SHP77 (cell line): ENCODE measurements around the gene ZNF324B.
"Not testable (repeated sequence)": the region's sequence is repeated elsewhere in the genome, so short reads cannot be mapped to it uniquely, and the experiment has no call there.

Experiments
- DNase-seq, 2 experiments: peaks; one replicate each; lab custom pipeline; 2025; lab: John Stamatoyannopoulos, UW

The ZNF324B gene

GRCh38 chr19:58480481-58480830 is 29.0 kb downstream of the ZNF324B start:
- no peak for DNase-seq

- no peak for DNase-seq
Observed at GRCh38 chr19:58480831-58481230, 29.4 kb downstream of the ZNF324B start.

GRCh38 chr19:58482372-58482771 is 30.9 kb downstream of the ZNF324B start:
- no peak for DNase-seq

GRCh38 chr19:58483776-58484175 is 32.4 kb downstream of the ZNF324B start:
- no peak for DNase-seq

GRCh38 chr19:58484349-58484748 is 32.9 kb downstream of the ZNF324B start:
- DNase-seq, result not testable (repeated sequence)

- no peak for DNase-seq
Observed at GRCh38 chr19:58491393-58491792, 40.0 kb downstream of the ZNF324B start.

GRCh38 chr19:58492265-58492664 is 40.8 kb downstream of the ZNF324B start:
- no peak for DNase-seq

GRCh38 chr19:58497634-58498170 is 46.3 kb downstream of the ZNF324B start:
- DNase-seq, result no peak

- DNase-seq, result no peak
Observed at GRCh38 chr19:58498316-58499020, 47.0 kb downstream of the ZNF324B start.

- peak; percentile 99 for DNase-seq
Observed at GRCh38 chr19:58499021-58499927, 47.9 kb downstream of the ZNF324B start.

GRCh38 chr19:58500242-58500641 is 48.8 kb downstream of the ZNF324B start:
- DNase-seq, result no peak
